T-helper 2 cell treated with Interferon-gamma antibody and Interleukin-4, amounts not matched to agents 100 ng/mL and 5 ng/mL, for 36 hours (primary cell): Measurements from ENCODE around the gene SBNO1. TPM values are rescaled to one million over a fixed set of nuclear protein-coding genes. Genes with fewer than 3 reads are reported as not detected.
"Not testable (repeated sequence)": the region's sequence is repeated elsewhere in the genome, so short reads cannot be mapped to it uniquely, and the experiment has no call there.

Experiments
- intact Hi-C: fragments of 100-400 bp; cut with micrococcal nuclease; formaldehyde crosslinking; loops from one replicate; pipeline ENCODE4 v1.15.1; 2023
- total RNA-seq: library from RNA; stranded (reverse); gene quantifications from 2 replicates; pipeline ENCODE4 v1.2.3, GENCODE V29; 2022

SBNO1 gene
- total RNA-seq, 1 donor from 2014 or later = 42.6 TPM

GRCh38 chr12:123354600-123354999, 10.0 kb downstream of the SBNO1 start:
- intact Hi-C loops = no loop called here

- intact Hi-C loops = no loop called here
These were observed 13.3 kb downstream of the SBNO1 start for GRCh38 chr12:123351349-123351748.

- intact Hi-C loops = no loop called here
These were observed 17.7 kb downstream of the SBNO1 start for GRCh38 chr12:123346946-123347345.

GRCh38 chr12:123344086-123344485, 20.6 kb downstream of the SBNO1 start:
- intact Hi-C loops = no loop called here

- intact Hi-C loops = no loop called here
These were observed 27.6 kb downstream of the SBNO1 start for GRCh38 chr12:123337070-123337469.

- intact Hi-C loops = no loop called here
These were observed 28.1 kb downstream of the SBNO1 start for GRCh38 chr12:123336530-123336929.

GRCh38 chr12:123335490-123335889, 29.2 kb downstream of the SBNO1 start:
- intact Hi-C loops = no loop called here

GRCh38 chr12:123329799-123330198, 34.8 kb downstream of the SBNO1 start:
- intact Hi-C loops = no loop called here

- intact Hi-C loops = no loop called here
These were observed 44.8 kb downstream of the SBNO1 start for GRCh38 chr12:123319826-123320225.

GRCh38 chr12:123319273-123319672, 45.4 kb downstream of the SBNO1 start:
- intact Hi-C loops = no loop called here

- intact Hi-C loops = not testable (repeated sequence)
These were observed 51.6 kb downstream of the SBNO1 start for GRCh38 chr12:123313046-123313445.

GRCh38 chr12:123306200-123306599, 58.4 kb downstream of the SBNO1 start:
- intact Hi-C loops = no loop called here

- intact Hi-C loops = no loop called here
These were observed 59.5 kb downstream of the SBNO1 start for GRCh38 chr12:123305136-123305535.

- intact Hi-C loops = no loop called here
These were observed 71.4 kb downstream of the SBNO1 start for GRCh38 chr12:123293178-123293760.

GRCh38 chr12:123289911-123290310, 74.7 kb downstream of the SBNO1 start:
- intact Hi-C loops = no loop called here

GRCh38 chr12:123288751-123289346, 75.8 kb downstream of the SBNO1 start:
- intact Hi-C loops = no loop called here

GRCh38 chr12:123286652-123287373, 77.8 kb downstream of the SBNO1 start:
- intact Hi-C loops = no loop called here

- intact Hi-C loops = no loop called here
These were observed 80.0 kb downstream of the SBNO1 start for GRCh38 chr12:123284669-123285068.

GRCh38 chr12:123283461-123283860, 81.2 kb downstream of the SBNO1 start:
- intact Hi-C loops = no loop called here

- intact Hi-C loops = no loop called here
These were observed 82.5 kb downstream of the SBNO1 start for GRCh38 chr12:123282111-123282510.

GRCh38 chr12:123280971-123281370, 83.7 kb downstream of the SBNO1 start:
- intact Hi-C loops = no loop called here

- intact Hi-C loops = no loop called here
These were observed 86.5 kb downstream of the SBNO1 start for GRCh38 chr12:123278101-123278627.
